NCI-H2227 treated with DMSO at 0.1 percent for 48 hours (cell line): ENCODE results near the gene NGF.

Experiments
- DNase-seq: peaks from one replicate; lab custom pipeline; 2025; lab: John Stamatoyannopoulos, UW

NGF gene

DNA sequence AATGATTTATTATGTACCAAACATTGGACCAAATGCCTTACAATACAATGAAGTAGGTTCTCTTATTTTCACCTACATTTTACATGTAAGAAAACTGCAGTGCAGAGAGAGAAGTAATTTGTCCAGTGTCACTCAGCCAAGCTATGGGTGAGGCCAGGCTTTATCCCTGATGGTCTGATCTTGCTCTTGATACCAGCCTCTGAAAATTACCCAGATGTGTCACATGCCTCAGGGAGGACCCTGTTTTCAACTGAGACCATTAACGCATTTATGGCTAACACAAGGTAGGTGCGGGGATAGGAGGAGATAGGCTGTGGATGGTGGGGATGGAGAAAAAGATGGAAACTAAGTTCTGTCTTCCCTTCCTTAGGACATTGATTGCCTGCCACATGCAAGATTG, 56.9 kb downstream of the NGF start:
- no peak for DNase-seq

DNA sequence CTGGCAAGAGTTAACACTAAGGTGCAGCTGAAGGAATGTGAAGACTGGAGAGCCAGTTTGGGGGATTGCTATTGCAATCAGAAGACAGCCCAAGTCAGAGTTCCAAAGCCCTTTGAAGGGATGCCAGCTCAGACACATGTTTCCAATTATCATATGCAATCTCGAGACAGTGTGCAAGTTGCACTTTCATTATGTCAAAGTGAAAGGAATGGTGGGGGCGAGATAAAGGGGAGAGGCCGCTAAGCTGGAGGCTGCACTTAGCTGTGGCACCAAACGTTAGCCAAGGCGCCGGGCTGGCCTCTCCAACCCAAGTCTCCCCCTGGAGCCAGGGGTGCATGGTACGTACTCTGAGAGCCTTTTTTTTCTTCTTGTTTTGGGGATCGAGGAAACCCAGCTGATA, 58.0 kb downstream of the NGF start:
- no peak for DNase-seq

DNA sequence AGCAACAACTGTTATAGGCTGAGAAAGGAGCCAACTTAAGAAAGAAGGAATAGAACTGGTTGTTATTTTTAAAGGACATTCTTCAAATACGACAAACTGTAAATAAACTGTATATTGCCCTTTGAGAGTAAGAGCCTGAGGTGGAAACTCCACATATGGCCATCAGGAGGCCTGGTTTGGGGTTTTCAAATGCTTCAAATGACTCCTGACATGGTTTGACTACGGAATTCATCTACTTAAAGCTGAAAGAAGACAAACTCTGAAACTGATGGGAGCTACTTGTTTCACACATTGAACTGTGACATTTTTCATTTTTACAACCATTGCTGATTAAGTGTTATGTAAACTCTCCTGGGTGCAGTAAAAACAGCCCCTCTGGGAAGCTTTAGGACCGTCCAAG, 59.8 kb downstream of the NGF start:
- no peak for DNase-seq

DNA sequence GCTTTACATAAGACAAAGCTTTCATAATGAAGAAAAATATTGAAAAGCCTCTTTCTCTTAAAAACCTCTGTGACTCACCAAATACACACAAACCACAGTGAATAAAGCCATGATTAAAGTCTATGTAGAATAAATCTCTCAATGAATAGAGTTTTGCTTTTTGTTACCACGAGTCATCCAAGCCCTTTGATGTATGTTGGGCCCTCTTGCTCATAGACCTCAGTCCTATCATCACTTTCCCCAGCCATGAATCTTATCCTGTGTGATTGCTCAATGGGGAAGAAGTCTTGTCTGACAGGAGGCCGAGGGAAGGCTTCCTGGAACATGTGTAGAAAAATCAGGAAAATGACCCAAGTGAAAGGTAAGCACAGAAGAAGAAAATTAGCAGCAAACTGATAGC, 60.8 kb downstream of the NGF start:
- no peak for DNase-seq

DNA sequence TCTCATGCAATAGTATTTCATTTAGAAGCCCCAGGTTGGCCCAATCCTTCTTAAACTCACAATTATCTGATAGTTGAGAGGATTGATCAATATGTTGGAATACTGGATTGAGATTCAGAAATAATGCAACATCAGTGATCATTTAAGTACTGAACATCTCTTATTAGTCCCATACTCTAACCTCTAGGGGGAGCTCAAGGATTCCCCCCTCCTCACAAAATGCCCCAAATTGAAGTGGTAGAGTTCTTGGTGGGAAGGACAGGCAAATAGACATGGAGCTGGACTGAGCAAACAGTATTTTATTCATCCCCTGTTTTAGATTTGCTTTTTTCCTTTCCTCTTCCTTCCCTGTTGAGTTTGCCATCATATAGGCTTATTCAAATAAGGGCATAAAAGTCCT, 62.8 kb downstream of the NGF start:
- DNase-seq = no peak

DNA sequence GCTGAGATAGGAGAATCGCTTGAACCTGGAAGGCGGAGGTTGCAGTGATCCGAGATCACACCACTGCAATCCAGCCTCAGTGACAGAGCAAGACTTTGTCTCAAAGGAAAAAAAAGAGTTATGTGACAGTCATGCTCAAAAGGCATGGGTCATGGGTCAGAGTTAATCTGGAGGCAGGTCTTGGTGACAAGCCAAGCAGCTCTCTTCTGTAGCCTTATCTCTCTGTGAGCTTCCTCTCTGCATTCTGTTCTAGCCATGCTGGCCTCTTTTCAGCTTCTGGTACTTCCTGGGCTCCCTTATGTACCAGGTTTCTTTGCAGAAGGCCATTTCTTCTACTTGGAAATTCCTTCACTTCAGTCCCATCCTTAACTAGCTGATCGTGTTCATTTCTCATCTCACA, 63.6 kb downstream of the NGF start:
- no peak for DNase-seq

DNA sequence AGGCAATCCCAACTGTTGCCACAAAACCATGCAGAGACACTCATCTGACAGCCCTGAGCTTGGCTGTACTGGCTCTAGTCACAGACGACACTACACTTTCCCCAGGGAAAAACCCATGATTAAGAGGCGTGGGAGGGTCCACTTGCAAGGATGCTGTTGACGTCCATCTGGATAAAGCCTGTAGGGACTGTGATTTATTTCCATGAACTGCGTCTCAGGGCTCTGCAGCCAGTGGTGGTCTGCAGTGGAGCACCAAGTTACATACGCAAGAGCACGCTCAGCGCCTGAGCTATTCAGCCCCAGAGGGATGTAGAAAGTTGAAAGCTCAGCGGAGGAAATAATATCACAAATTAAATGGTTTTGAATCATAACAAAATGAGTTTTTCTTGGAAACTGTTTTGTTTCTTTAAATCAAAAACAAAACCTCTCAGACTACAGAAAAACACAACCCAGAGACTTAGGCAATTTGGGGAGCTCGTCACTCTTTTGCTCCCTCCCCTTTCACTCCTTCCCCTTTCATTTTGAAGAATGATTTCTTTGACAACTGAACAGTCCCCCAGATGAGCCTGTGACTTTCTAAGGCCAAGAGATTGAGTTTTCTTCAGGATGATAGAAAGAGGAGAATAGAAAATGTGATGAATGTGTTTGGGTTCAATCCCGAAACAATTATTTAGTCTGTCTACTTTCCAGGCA, 71.2 kb downstream of the NGF start:
- DNase-seq = no peak

DNA sequence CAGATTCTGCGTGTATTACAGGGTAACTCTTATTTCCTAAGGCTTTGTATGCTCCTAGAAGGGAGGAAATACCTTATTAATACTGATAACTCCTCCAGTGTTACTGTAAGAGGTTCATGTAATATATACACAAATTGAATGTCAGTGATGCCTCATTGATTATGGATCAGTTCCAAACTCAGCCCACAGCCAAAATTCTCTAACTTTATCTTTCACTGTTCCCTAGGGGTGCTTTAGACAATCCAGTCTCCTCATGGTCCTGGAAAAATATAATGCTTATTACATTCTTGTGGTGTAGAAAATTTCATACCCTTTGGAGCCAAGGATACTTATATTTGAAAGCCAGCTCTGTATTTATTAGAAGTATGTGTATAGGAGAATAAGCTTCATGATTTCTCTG, 73.0 kb downstream of the NGF start:
- no peak for DNase-seq

DNA sequence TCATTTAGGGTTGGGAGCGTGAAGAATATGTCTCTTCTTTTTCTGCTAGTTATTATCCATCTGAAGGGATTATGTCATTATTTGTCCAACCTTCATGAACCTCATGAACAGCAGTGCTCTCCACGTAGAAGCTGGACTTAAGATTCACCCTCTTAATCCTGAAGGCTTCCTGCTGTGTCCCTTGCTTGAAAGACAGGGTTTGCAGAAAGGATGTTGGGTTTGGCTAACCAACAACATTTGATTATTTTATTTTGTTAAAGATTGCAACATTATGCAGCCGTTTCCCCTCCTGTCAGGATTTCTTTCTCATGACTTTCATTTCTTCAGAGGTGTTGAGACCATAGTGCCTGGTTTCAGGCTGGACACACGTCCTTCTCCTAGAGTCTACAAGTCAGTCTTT, 75.2 kb downstream of the NGF start:
- DNase-seq = no peak

DNA sequence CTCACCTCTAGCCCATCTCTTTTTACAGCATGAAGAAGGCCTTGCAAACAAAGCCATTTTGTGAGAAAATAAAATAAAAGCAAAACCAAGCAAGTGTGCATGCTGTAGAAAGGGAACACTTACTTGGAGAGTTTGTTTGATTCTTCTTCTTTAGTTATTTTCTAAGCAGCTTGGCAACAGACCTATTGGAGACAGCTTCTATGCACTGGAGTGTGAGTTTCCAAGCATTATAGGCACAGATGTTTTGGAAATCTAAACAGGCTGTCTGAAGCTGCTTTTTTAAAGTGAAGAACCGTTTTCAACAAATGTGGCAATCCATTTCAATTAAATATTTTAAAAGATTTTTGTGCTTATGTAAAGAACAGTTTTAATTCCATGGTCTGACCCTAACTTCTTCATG, 76.6 kb downstream of the NGF start:
- DNase-seq = no peak

DNA sequence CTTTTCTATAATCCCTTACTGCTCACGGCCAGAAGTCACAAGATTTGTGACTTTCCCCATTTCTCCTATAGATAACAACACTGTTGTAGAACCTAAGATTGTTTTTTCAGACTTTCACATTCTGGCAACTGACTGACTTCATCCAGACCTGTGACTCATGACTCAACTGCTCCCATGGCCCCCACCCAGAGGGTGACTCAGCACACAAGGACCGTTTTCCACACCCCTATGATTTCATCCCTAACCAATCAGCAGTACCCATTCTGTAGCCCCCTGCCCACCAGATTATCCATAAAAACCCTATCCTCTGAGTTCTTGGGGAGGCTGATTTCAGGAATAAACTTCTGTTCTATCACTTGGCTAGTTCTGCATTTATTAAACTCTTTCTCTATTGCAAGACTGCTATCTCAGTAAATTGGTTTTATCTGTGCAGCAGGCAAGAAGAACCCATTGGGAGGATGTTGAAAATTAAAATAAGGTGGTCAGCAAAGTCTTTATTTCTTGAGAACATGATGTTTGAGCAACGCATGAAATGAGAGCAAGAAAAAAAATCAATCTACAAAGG, 79.7 kb downstream of the NGF start:
- DNase-seq = no peak

DNA sequence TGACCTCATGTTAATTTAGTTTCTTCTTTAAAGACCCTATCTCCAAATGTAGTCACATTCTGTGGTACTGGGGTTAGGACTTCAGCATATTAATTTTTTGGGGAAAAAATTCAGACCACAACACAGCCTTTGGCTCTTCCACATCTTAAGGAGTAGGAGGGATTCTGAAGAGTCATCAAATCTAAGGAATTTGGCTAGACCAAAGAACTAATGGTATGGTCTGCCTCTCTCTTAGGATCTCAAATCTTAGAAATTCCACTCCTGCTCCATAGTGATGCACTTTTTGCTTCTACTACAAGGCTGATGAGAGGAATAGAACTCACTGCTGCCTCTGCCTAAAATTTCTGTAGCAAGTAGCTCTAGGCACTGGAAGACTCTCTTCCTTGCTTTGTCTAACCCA, 80.5 kb downstream of the NGF start:
- DNase-seq = no peak

DNA sequence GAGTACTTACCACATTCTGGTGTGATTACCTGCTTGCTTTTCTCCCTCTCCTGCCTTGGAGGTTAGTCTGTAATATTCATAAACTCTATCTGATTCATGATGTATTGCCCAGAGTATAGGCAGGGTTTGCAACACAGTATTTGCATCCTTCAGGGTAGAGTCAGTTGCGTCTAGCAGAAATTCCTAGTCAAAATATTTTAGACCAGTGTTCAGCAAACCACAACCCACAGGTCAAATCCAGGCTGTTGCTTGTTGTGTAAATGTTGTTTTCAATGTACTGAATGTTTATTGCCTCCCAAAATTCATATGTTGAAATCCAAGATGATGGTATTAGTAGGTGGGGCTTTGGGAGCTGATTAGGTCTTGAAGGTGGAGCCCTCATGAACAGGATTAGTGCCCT, 82.9 kb downstream of the NGF start:
- no peak for DNase-seq

DNA sequence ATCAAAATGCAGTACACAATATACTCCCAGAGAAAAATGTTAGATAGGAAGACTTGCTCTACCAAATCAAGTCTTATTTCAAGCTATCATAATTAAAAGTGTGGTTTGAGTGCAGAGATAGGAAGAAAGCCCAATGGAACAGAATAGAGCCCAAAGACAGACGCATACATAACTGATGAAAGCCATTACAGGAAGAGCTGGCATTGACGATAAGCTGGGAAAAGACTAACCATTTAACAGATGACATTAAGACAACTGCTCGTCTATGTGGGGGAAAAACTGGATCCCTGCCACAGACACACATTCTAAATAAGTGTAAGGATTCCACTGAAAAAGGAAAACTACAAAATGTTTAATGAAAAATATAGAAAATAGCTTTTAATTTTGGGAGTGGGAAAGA, 85.5 kb downstream of the NGF start:
- no peak for DNase-seq

DNA sequence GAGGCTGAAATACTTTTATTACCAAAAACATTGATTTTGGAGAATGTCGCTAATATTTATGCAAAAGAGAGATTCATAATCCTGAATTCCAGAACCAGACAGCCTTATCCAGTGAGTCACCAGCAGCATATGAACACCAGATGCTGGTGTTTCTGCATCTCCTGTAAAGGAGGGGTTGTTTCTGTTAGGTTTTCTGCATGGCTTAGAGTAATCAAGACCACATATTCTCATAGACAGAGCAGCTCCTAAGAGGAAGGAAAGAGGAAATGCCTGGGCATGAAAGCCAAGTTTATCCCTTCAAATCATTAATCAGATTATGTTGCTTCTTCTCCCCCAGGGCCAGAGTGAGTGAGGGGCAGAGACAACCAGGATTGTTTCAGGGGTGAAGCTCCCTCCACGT, 86.2 kb downstream of the NGF start:
- no peak for DNase-seq

DNA sequence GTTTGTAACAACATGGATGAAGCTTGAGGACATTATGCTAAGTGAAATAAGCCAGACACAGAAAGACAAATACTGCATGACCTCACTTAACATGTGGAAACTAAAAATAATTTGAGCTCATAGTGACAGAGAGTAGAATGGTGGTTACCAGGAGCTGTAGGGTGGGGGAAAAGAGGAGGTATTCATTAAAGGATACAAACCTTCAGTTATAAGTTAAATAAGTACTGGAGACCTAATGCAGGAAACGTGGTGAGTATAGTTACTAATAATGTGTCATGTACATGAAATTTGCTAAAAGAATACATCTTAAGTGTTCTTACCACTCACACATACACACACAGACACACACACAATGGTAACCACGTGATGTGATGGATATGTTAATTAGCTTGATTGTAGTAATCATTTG, 86.7 kb downstream of the NGF start:
- DNase-seq = no peak

DNA sequence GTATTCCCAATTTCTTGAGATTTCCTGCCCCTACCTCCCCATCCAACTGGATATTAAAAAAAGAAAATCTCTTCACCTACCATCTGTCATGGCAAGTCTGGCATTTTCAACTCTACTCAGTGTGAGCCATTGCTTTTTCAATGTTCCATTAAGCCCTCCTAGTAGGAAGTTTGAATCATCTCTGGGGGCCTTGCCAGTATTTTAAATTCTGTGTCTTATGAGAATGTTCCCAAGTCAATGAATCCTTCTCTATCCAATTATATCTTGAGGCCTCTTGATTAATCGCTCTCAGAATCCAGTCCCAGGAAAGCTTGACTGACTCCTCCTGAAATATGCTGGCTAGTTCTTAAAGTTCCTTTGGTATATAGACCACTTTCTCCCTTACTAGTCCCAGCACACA, 91.5 kb downstream of the NGF start:
- no peak for DNase-seq

DNA sequence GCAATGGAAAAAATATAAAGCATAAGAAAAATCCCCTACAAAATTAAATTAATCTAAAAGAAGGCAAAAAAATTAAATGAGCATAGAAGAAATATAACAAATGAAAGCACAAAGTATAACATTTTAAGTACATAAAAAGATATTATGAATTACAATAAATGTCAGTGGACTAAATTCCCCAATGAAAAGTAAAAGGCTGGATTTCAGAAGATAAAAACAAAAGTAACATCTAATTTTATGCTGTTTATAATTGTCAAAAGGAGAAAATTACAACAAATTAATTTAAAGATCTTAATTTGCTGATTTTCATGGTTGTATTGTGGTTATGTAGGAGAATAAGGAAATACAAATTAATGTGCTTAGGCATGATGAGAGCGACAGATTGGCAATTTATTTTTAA, 92.8 kb downstream of the NGF start:
- no peak for DNase-seq

DNA sequence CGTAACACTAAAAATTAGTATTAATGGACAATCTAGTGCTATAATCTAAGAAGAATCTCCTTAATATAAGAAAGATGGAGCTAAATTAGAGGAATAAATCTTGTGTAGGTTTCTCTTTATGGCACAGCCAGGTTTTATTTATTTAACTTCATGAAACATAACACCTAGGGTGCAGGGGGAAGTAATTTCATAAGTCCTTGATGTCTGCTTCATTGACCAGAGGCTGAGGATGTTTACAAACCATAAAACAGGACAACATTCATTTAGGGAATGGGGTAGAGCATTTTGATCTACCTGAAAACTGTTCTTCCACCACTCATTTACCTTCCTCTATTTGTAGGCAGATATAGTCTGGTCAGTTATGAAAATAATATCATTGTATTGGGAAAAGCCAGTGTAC, 95.5 kb downstream of the NGF start:
- no peak for DNase-seq

DNA sequence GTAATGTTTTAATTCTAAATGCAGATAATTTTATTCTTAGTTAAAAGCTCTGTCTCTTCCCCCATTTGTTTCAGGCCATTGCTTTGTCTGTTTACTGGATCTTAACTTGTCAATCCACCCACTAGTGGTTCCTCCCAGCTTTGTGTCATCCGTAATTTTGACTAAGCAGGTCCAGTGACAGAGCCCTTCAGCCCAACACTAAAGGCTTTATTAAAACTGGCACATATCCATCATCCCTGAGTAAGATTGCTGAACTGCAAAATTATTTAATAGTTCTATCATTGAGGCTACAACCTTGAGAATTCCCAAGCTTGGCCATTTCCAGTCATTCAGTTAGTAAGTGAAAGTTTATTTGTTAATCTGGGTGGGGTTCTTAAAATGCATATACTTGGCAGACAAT, 96.7 kb downstream of the NGF start:
- no peak for DNase-seq

DNA sequence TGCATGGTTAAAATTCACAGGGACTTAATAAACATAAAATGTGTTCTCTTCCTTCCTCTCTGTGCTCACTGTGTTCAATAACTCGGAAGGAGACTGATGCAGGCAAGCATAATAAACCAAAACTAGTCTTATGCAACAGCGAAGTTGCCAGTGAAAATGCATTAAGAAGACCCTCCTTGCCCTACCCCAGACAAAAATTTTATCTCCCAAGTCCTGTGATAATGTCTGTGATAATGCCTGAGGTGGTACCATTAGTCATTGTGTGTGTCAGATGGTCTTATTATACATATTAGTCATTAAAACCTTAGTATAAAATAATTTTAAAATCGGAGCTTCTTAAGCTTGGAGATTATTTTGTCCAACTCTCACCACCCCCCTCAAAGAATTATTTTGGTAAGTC, 97.8 kb downstream of the NGF start:
- DNase-seq = no peak

DNA sequence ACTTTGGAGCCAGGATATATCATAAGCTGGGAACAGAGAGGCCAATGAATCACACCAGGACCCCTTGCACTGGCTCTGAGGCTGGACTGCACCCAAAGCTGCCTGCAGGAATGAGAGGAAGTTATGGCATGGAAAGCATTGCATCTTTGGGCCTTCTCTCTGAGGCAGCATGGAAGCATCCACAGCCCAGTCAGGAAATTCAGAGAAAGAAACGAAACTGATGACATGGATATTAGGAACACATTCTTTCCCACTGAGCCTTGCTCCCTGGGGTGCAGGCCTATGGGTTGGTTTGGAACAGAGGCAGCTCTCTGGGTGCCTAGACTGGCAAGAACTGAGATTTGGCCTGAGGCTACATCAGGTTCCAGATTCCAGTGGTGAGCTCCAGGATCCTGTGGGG, 98.6 kb downstream of the NGF start:
- DNase-seq = no peak

DNA sequence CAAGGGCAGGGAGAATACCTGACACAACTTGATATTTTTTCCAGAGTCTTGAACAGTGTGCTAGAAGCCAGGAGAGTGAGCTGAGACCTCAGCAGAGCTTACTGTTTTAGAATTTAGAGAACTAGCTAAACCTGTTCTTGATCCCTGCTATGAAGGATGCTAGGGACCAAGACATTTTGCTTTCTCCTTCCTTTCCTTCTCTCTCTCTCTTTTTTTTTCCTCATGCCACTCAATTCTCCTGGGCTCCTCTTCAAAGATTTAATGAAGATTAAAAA, 99.0 kb downstream of the NGF start:
- no peak for DNase-seq

DNA sequence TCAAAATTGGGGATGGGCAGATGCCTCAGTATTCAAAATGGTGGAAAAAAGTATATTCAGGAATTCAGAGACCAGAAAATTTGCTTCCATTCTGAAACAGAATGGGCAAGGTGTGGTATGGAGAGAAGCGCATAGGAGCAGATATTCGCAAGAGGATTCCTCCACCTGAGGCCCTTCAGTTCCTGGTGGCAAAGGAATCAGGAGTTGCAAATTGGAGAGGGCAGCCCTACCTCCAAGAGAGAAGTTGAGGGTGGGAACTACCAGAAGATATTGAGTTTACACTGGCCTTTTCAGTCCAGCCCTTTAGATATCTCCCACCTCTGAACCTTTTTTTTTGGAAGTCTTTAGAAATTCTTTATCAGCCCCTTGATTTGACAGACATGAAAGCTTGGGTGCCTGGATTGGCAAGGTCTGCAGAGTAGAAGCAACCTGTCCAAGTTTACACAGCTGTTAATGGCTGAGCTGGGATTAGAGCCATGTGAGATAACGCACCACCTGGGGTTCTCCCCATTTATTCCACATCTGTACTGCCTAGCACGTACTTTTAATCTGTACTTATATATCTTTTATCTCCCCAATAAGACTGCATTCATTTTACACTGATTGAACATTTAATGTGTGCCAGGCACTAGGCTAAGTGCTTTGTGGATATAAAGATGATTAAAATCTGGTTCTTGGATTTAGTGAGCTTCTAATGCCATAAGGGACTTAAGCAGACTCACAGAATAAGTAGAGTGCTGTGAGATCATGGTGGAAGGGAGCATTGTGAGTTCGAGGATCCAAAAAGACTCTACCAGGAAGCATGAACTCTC, 99.5 kb downstream of the NGF start:
- no peak for DNase-seq
